Activated CD4-positive, alpha-beta T cell treated with anti-CD3 and anti-CD28 coated beads, Interleukin-2, amount 10 ng/mL, durations not matched to agents 7 days and 5 days (primary cell): ENCODE data around the gene ARID1B. TPM values are rescaled to one million over a fixed set of nuclear protein-coding genes. Genes with fewer than 3 reads are reported as not detected.

Experiments
- CTCF ChIA-PET: fragments of 350-600 bp; sonication (Branson Sonifier 250); formaldehyde crosslinking; loops from one replicate; lab custom pipeline; 2021; ENCODE audit warnings: antibody characterized with exemption; lab: Charles Lee
- POLR2A ChIA-PET: fragments of 350-600 bp; sonication (Branson Sonifier 250); formaldehyde crosslinking; loops from one replicate; lab custom pipeline; 2021; ENCODE audit warnings: antibody characterized with exemption; lab: Charles Lee
- DNase-seq: peaks from one replicate; pipeline ENCODE4 v3.0.0-alpha.2; 2020
- H3K27ac Mint-ChIP-seq: one replicate; pipeline ENCODE4 v1.8.0; 2021; ENCODE audit warnings: mild to moderate bottlenecking, moderate library complexity, mixed read lengths
- H3K27me3 Mint-ChIP-seq: one replicate; pipeline ENCODE4 v1.8.0; 2021; ENCODE audit warnings: mixed read lengths
- H3K36me3 Mint-ChIP-seq: one replicate; pipeline ENCODE4 v1.8.0; 2021; ENCODE audit warnings: low read depth, mixed read lengths
- H3K4me1 Mint-ChIP-seq: one replicate; pipeline ENCODE4 v1.8.0; 2021; ENCODE audit warnings: mixed read lengths
- H3K4me3 Mint-ChIP-seq: one replicate; pipeline ENCODE4 v1.8.0; 2021; ENCODE audit warnings: mild to moderate bottlenecking, moderate library complexity, mixed read lengths
- H3K9me3 Mint-ChIP-seq: one replicate; pipeline ENCODE4 v1.8.0; 2021; ENCODE audit warnings: mixed read lengths
- total RNA-seq, 2 experiments: library from RNA; stranded (reverse); gene quantifications; one replicate each; pipeline ENCODE4 v1.2.3, GENCODE V29; 2021

ARID1B gene
- total RNA-seq, 2 experiments from 2014 or later: 76.8 to 89.6 TPM

DNA sequence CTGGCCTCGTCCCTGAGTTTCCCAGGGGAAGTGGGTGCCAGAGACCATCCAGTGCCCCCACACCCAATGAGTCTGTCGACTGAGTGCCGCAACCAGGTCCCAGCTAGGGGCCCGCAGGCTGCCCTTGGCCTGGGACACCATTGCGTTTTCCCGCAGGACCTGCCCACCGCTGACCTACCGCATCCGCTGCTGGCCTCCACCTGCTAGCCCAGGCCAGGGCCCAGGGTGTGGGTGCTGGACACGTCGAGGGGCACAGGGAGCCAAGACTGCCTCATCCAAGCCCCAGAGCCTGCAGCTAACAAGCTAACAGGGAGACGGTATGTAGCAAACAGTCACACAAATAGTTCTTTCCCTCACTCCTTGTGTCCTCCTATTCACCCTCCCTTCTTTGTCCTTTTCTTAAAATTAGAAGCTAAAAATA is 448.4 kb downstream of the ARID1B start:
- DNase-seq: no peak
- Mint-ChIP-seq H3K4me3 (no peak overlapping the region), H3K27ac (no peak overlapping the region), H3K27me3 (no peaks in the 10 kb centered on the region), H3K36me3 (no peaks in the 10 kb centered on the region), H3K4me1 (peaks cover 65% of the 10 kb centered on the region), H3K9me3 (no peaks in the 10 kb centered on the region)
- POLR2A ChIA-PET: no interaction called here
- CTCF ChIA-PET: interaction anchor here (0.8 to 5.2 kb wide), 2 partner anchors 11 to 19 kb away, joined by 3 to 18 read pairs; no protein-coding TSS in a partner anchor

DNA sequence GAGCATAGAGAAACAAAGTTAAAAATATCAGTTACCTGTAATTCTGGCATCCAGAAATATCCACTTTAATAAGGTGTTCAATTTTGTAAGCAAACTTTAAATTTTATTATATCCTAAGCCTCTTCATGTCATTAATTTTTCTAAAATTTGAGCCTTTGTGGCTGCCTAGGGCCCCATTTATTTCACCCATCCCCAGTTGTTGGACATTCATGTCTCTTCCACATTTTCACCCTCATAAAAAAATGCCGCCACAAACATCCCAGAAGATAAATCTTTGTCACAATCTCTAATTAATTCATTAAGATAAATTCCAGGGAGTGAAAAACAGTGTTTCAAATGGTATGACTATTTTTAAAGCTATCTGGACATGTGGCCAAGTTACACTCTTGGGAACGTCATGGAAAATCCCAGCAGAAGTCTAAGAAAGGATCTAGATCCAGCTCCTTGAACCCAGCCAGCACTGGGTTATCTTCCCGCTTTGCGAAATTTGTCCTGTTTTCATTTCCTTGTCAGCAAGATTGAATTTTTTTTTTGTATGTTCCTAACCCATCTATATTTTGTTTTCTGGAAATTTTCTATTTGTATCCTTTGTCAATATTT is 448.9 kb downstream of the ARID1B start:
- ChIA-PET CTCF (interaction anchor here (0.8 to 5.2 kb wide), 4 partner anchors 10 to 19 kb away, joined by 3 to 18 read pairs (median 3); no protein-coding TSS in a partner anchor), POLR2A (no interaction called here)
- H3K4me3 Mint-ChIP-seq: no peak overlapping the region
- peaks cover 61% of the 10 kb centered on the region for H3K4me1 Mint-ChIP-seq
- H3K36me3 Mint-ChIP-seq: no peaks in the 10 kb centered on the region
- no peaks in the 10 kb centered on the region for H3K27me3 Mint-ChIP-seq
- DNase-seq: no peak
- H3K9me3 Mint-ChIP-seq: no peaks in the 10 kb centered on the region
- no peak overlapping the region for H3K27ac Mint-ChIP-seq

DNA sequence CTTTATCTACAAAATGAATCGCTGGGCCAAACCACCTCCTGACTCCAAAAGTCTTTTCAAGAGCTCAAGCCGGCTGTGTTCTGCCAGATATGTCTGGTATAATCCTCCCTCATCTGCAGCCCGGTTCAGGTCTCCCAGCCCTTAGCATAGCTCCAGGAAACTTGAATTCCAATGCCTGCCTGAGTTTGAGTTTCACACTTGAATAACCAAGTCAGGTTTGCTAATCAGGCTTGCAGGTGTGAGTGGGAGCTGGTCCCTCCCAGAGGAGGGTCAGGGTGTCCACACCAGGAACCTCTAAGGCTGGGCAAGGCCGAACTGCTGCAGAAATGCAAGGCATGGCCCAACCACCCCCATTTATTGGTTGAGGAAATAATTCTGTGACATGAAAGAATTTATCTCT is 449.6 kb downstream of the ARID1B start:
- DNase-seq: no peak
- Mint-ChIP-seq H3K27me3 (no peaks in the 10 kb centered on the region), H3K27ac (peak overlapping the region; percentile 84), H3K4me3 (peak overlapping the region; percentile 29), H3K9me3 (no peaks in the 10 kb centered on the region), H3K4me1 (peaks cover 55% of the 10 kb centered on the region), H3K36me3 (no peaks in the 10 kb centered on the region)
- CTCF ChIA-PET: interaction anchor here (1.1 to 5.2 kb wide), 3 partner anchors 9 to 17 kb away, joined by 3 to 18 read pairs (median 3); no protein-coding TSS in a partner anchor
- POLR2A ChIA-PET: no interaction called here

DNA sequence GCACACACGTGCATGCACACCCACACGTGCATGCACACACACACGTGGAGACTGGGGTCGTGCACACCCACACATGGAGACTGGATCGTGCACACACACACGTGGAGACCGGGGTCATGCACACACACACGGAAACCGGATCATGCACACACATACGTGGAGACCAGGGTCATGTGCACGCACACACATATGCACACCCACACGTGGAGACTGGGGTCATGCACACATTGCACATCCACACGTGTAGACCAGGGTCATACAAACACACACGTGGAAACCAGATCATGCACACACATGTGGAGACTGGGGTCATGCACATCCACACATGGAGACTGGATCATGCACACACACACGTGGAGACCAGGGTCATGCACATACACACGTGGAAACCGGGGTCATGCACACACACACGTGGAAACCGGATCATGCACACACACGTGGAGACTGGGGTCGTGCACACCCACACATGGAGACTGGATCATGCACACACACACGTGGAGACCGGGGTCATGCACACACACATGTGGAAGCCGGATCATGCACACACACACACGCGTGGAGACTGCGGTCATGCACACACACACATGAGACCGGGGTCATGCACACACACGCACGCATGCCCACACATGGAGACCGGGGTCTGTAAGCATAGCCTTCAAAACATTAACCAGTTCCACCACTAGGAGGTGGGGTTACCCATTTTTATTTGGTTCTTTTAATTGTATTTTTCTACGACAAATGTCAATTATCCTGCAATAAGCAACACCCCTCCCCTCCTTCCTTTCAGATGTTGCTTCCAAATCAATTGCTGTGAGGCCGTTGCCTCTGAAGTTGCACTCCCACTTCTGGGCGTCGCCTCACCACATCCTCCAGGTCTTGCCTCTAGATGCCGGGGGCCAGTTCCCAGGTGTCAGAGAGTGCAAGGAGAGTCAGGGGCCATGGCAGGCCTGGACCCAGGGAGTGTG is 450.3 kb downstream of the ARID1B start:
- Mint-ChIP-seq H3K27ac (peak overlapping the region; percentile 84), H3K4me1 (peaks cover 49% of the 10 kb centered on the region)
- DNase-seq: peak; percentile 72

DNA sequence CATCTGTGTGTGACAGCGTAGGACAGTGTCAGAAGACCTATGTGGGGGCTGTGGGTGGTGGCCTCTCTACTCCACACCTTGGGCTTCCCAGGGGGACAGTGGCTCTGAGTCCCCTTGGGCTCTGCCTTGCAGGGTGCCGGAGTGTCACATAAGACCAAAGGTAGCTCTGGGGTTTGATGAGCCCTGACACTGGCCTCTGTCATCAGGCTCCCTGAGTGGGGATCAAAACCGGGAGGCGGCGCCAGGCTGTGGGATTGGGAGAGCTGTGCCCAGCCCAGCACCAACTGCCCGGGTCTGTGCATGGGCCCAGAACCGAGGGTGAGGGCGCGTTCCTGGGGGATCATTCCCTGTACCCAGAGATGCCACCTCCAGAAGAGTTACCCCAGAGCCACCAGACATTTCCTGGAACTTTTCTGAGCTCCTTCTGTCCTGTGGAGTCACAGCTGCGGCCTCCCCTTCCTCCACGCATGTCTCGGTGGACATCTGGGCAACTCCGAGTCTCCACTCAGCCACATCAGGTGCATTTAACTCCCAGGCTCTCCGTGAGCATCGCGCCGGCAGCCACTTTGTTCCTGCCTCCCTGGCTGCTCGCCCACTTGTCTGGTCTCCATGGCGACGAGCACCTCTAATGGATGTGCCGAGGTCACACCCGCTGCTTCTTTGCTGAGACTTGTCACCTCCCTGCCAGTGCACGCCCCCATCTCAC is 451.4 kb downstream of the ARID1B start:
- CTCF ChIA-PET: interaction anchor here (0.8 to 1.1 kb wide), 2 partner anchors 10 to 53 kb away, joined by 3 read pairs; no protein-coding TSS in a partner anchor
- H3K9me3 Mint-ChIP-seq: no peaks in the 10 kb centered on the region
- peaks cover 6% of the 10 kb centered on the region for H3K27me3 Mint-ChIP-seq
- H3K4me3 Mint-ChIP-seq: no peak overlapping the region
- peaks cover 42% of the 10 kb centered on the region for H3K4me1 Mint-ChIP-seq
- no peak for DNase-seq
- peak overlapping the region; percentile 84 for H3K27ac Mint-ChIP-seq
- POLR2A ChIA-PET: no interaction called here
- H3K36me3 Mint-ChIP-seq: no peaks in the 10 kb centered on the region

More for the DNA sequence above, 450.3 kb downstream of the ARID1B start:
- POLR2A ChIA-PET: no interaction called here
- CTCF ChIA-PET: interaction anchor here (1.1 to 5.2 kb wide), 3 partner anchors 9 to 16 kb away, joined by 3 to 18 read pairs (median 3); no protein-coding TSS in a partner anchor
- no peaks in the 10 kb centered on the region for H3K9me3 Mint-ChIP-seq
- H3K36me3 Mint-ChIP-seq: no peaks in the 10 kb centered on the region
- no peaks in the 10 kb centered on the region for H3K27me3 Mint-ChIP-seq
- H3K4me3 Mint-ChIP-seq: peak overlapping the region; percentile 29

DNA sequence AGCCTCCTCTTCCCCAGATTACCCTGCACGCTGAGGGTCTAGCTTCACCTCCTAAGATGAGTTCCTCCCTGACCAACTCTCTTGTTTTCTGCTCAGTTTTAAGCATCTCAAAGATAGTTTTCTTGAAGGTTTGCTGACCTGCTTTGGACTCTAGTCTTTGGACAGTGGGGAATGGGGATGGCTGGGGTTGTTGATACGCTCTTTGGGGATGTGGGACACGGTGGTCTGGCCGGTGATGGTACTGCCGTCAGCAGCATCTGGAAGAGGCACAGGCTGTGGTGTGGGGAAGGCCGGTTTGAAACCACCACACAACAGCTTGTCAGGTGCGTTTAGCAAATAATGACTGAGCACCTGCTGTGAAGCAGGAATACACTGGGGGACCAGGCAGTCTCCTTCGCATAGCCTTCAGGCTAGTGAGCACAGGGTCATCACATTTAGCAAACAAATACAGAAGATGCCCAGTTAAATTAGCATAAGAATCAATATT is 452.0 kb downstream of the ARID1B start:
- Mint-ChIP-seq H3K4me3 (no peak overlapping the region), H3K27ac (peak overlapping the region; percentile 80), H3K36me3 (no peaks in the 10 kb centered on the region), H3K9me3 (no peaks in the 10 kb centered on the region), H3K27me3 (peaks cover 12% of the 10 kb centered on the region), H3K4me1 (peaks cover 44% of the 10 kb centered on the region)
- no peak for DNase-seq
- ChIA-PET CTCF (interaction anchor here (0.8 to 1.1 kb wide), 2 partner anchors 11 to 52 kb away, joined by 3 read pairs; no protein-coding TSS in a partner anchor), POLR2A (no interaction called here)

DNA sequence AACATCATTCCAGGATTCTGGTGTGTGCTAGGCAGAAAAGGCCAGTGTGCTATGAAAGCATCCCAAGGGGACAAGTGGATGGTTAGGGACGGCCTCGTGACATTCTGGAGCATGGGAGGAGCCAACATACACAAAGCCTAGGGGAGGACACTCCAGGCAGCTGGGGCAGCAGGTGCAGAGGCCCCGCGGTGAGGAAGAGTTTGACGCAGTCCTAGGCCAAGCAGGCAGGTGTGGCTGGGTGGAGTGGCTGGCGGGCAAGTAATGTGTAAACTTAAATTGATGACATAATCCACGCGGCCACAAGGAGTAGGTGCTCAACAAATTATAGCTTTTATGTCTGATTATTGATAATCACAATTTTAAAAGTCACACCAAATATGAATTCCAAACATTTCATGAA is 452.5 kb downstream of the ARID1B start:
- H3K27ac Mint-ChIP-seq: peak overlapping the region; percentile 80
- H3K9me3 Mint-ChIP-seq: no peaks in the 10 kb centered on the region
- H3K4me3 Mint-ChIP-seq: no peak overlapping the region
- H3K27me3 Mint-ChIP-seq: peaks cover 18% of the 10 kb centered on the region
- no peak for DNase-seq
- H3K4me1 Mint-ChIP-seq: peaks cover 46% of the 10 kb centered on the region
- CTCF ChIA-PET: no interaction called here
- POLR2A ChIA-PET: no interaction called here
- H3K36me3 Mint-ChIP-seq: peaks cover 2% of the 10 kb centered on the region

DNA sequence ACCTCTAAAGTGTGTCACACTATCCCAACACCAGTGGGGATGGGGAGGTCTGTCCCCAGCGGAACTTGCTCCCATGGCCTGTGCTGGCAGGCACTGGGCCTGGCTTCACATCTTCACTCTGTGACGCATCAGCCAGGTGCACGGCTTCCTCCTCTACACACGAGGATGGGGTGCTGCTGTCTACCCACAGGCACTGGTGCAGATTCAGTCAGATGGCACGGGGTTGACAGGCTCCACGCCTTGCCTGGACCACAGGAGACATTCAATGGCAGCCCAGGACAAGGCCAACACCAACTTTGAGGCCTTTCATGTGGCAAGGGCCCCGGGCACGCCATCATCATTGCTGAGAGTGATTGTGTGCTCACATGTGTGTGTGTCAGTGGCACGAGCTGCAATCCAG is 453.7 kb downstream of the ARID1B start:
- peaks cover 28% of the 10 kb centered on the region for H3K27me3 Mint-ChIP-seq
- H3K4me3 Mint-ChIP-seq: no peak overlapping the region
- ChIA-PET POLR2A (no interaction called here), CTCF (interaction anchor here (0.8 kb wide), 1 partner anchor 11 kb away, joined by 3 read pairs; no protein-coding TSS in a partner anchor)
- peak overlapping the region; percentile 25 for H3K27ac Mint-ChIP-seq
- peaks cover 54% of the 10 kb centered on the region for H3K4me1 Mint-ChIP-seq
- no peaks in the 10 kb centered on the region for H3K9me3 Mint-ChIP-seq
- DNase-seq: no peak
- peaks cover 7% of the 10 kb centered on the region for H3K36me3 Mint-ChIP-seq

DNA sequence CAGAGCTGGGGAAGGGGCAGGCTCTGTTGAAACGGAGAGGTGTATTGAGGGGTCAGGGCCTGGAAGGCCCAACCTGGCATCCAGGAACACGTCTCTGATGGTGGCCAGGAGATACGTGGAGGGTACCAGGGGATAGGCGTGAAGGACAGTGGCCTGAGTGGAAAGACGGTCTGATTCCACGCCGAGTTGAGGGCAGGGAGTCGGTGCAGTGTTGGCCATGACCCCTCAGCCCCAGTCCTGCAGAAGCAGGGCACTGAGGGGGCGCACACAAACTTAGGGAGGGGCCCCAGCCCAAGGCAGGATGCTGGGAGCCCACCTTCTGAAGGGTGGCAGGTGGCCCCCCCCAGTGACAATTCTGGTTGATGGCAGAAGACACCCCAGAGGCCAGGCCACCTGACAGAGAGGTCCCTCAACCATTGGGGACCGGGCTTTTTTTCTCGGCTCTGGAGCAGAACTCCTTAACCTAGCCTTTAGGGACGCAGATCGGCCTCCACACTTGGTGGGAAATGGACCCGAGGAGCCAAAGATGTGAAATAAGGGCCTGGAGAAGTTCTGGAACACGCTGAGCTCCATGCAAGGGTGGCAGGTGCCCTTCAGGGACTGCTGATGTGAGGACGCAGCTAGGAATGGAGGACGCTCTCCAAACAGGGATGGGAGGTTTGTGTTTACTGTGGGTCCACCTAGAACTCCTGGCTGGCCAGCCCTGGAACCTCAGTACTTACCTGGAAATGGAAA is 455.1 kb downstream of the ARID1B start:
- ChIA-PET CTCF (interaction anchor here (0.6 to 1.5 kb wide), 2 partner anchors 8 to 40 kb away, joined by 3 to 6 read pairs; no protein-coding TSS in a partner anchor), POLR2A (interaction anchor here (0.6 kb wide), 1 partner anchor 10 kb away, joined by 3 read pairs; no protein-coding TSS in a partner anchor)
- peaks cover 34% of the 10 kb centered on the region for H3K27me3 Mint-ChIP-seq

DNA sequence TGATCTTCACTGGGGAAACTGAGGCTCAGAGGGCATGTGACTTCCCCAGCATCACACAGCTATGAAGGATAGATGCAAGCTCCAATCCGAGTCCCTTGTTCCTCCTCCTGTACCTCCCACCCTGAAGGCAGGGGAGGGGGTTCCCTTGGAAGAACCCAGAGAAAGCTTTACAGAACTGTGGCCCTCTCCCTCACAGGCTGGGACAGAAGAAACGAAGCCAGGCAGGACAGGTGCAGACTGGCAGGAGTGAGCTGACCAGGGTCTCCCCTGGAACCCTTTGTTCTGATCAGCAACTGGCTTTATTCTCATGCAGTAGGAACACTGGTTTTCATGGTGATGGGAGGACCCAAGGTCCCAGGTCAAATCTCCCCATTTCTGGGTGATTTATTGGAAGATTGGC is 456.0 kb downstream of the ARID1B start:
- CTCF ChIA-PET: interaction anchor here (1.5 kb wide), 1 partner anchor 9 kb away, joined by 6 read pairs; no protein-coding TSS in a partner anchor

More for the DNA sequence above, 455.1 kb downstream of the ARID1B start:
- Mint-ChIP-seq H3K4me3 (no peak overlapping the region), H3K36me3 (peaks cover 7% of the 10 kb centered on the region), H3K9me3 (no peaks in the 10 kb centered on the region), H3K4me1 (peaks cover 44% of the 10 kb centered on the region), H3K27ac (no peak overlapping the region)
- DNase-seq: no peak

DNA sequence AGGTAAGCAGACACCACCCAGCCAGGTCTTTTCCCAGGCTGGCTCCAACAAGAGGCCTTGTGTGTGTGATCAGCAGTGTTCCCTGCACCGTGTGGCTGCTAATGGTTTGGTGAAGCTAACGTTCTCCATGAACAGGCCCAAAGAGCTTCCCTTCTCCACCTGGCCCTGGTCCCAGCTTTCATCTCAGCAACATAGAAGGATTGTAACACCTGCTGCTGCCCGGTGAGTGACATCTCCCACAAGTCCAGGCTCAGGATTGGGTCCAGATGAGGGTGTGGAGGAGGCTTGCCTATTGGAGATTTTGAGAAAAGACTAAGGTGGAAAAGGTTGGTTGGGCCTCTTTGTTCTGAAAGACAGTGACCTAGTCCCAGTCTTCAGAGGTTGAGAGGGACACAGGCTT is 456.5 kb downstream of the ARID1B start:
- H3K4me3 Mint-ChIP-seq: no peak overlapping the region
- ChIA-PET CTCF (interaction anchor here (1.5 kb wide), 1 partner anchor 10 kb away, joined by 6 read pairs; no protein-coding TSS in a partner anchor), POLR2A (interaction anchor here (0.7 kb wide), 1 partner anchor 175 kb away, joined by 3 read pairs; no protein-coding TSS in a partner anchor)
- DNase-seq: no peak
- H3K27ac Mint-ChIP-seq: no peak overlapping the region
- H3K36me3 Mint-ChIP-seq: peaks cover 7% of the 10 kb centered on the region
- H3K4me1 Mint-ChIP-seq: peaks cover 31% of the 10 kb centered on the region
- peaks cover 43% of the 10 kb centered on the region for H3K27me3 Mint-ChIP-seq
- H3K9me3 Mint-ChIP-seq: no peaks in the 10 kb centered on the region

More for the DNA sequence above, 456.0 kb downstream of the ARID1B start:
- H3K36me3 Mint-ChIP-seq: peaks cover 7% of the 10 kb centered on the region
- H3K4me1 Mint-ChIP-seq: peaks cover 35% of the 10 kb centered on the region
- POLR2A ChIA-PET: interaction anchor here (0.6 to 0.7 kb wide), 2 partner anchors 9 to 174 kb away, joined by 3 read pairs; no protein-coding TSS in a partner anchor
- no peak overlapping the region for H3K4me3 Mint-ChIP-seq
- H3K27me3 Mint-ChIP-seq: peaks cover 39% of the 10 kb centered on the region
- DNase-seq: no peak
- H3K9me3 Mint-ChIP-seq: no peaks in the 10 kb centered on the region
- H3K27ac Mint-ChIP-seq: no peak overlapping the region
